Measurements from ENCODE around the gene RASGRF2.

The RASGRF2 gene

GRCh38 chr5:81147886-81148571 is 187.9 kb downstream of the RASGRF2 start:
- no peak for TF ChIP-seq CTCF (IDR thresholded peaks at IDR 0.05)
- TF ChIP-seq ZFX (IDR thresholded peaks at IDR 0.05; ENCODE audit: borderline replicate concordance): no peak
- no peak overlapping the region for H3K27ac ChIP-seq

DNA sequence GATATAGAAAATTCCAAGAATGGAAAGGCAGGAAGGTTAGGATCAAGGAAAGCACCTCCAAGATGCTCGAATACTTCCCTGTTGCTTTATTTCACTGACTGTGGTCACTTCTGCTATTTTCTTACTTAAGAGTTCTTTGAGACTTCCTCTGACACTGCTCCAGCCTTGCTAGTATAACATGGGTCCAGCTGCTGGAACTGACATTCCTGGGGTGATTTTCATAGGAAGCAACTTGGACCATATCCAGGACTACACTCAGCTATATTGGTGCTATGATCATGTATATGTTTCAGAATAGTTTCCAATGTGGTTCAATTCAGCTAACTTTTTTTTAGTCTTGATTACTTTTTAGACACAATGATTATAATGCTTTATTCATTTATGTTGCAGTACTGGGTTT is 191.4 kb downstream of the RASGRF2 start:
- TF ChIP-seq CTCF (IDR thresholded peaks at IDR 0.05): no peak
- no peak for TF ChIP-seq ZFX (IDR thresholded peaks at IDR 0.05; ENCODE audit: borderline replicate concordance)
- no peak overlapping the region for H3K27ac ChIP-seq

- H3K27ac ChIP-seq: no peak overlapping the region
- TF ChIP-seq CTCF (IDR thresholded peaks at IDR 0.05) (no peak), ZFX (IDR thresholded peaks at IDR 0.05; ENCODE audit: borderline replicate concordance) (no peak)
These were observed 194.6 kb downstream of the RASGRF2 start for GRCh38 chr5:81154725-81155124.

- no peak overlapping the region for H3K27ac ChIP-seq
- TF ChIP-seq CTCF (IDR thresholded peaks at IDR 0.05) (no peak), ZFX (IDR thresholded peaks at IDR 0.05; ENCODE audit: borderline replicate concordance) (no peak)
These were observed 196.6 kb downstream of the RASGRF2 start for GRCh38 chr5:81156732-81157131.

GRCh38 chr5:81161012-81161601 is 200.9 kb downstream of the RASGRF2 start:
- H3K27ac ChIP-seq: no peak overlapping the region
- TF ChIP-seq ZFX (IDR thresholded peaks at IDR 0.05; ENCODE audit: borderline replicate concordance): no peak
- TF ChIP-seq CTCF (IDR thresholded peaks at IDR 0.05): no peak

DNA sequence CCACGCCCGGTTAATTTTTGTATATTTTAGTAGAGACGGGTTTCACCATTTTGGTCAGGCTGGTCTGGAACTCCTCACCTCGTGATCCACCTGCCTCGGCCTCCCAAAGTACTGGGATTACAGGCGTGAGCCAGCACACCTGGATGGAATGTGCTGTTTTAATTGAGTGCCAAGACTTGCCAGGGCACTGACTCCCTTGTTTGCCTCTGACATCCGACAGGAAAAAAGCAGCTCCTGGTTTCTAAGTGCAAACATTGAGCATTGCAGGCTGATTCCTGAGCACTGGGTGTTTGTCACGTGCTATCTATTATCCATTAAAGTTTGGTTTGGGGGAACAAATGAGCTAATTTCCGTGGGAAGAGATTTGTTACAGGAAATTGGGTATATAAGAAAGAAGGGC is 202.3 kb downstream of the RASGRF2 start:
- TF ChIP-seq ZFX (IDR thresholded peaks at IDR 0.05; ENCODE audit: borderline replicate concordance) (no peak), CTCF (IDR thresholded peaks at IDR 0.05) (no peak)
- H3K27ac ChIP-seq: no peak overlapping the region

GRCh38 chr5:81163651-81164050 is 203.5 kb downstream of the RASGRF2 start:
- TF ChIP-seq CTCF (IDR thresholded peaks at IDR 0.05) (no peak), ZFX (IDR thresholded peaks at IDR 0.05; ENCODE audit: borderline replicate concordance) (no peak)
- H3K27ac ChIP-seq: no peak overlapping the region
